Liver (tissue), 3 donors: ENCODE measurements around the gene CPA2.

Experiments used
- MAX ChIP-seq: IDR thresholded peaks from 2 replicates; pipeline ENCODE4 v1.6.1; 2016; ENCODE audit warnings: antibody characterized with exemption
- SP1 ChIP-seq: IDR thresholded peaks from 2 replicates; pipeline ENCODE4 v1.6.1; 2018; ENCODE audit warnings: antibody characterized with exemption, mild to moderate bottlenecking
- ZBTB33 ChIP-seq: IDR thresholded peaks from 2 replicates; pipeline ENCODE4 v1.6.1; 2016; ENCODE audit warnings: antibody characterized with exemption
- TF ChIP-seq, protein P1 (sequence below): fragments of 150-350 bp; IDR thresholded peaks from 2 replicates; pipeline ENCODE4 v1.5.1; 2017; ENCODE audit warnings: improper control_type of control experiment, low read depth, low read length; ENCODE audit not compliant: missing input control
- donor health status: healthy.
- donor health status: healthy.

DNA sequence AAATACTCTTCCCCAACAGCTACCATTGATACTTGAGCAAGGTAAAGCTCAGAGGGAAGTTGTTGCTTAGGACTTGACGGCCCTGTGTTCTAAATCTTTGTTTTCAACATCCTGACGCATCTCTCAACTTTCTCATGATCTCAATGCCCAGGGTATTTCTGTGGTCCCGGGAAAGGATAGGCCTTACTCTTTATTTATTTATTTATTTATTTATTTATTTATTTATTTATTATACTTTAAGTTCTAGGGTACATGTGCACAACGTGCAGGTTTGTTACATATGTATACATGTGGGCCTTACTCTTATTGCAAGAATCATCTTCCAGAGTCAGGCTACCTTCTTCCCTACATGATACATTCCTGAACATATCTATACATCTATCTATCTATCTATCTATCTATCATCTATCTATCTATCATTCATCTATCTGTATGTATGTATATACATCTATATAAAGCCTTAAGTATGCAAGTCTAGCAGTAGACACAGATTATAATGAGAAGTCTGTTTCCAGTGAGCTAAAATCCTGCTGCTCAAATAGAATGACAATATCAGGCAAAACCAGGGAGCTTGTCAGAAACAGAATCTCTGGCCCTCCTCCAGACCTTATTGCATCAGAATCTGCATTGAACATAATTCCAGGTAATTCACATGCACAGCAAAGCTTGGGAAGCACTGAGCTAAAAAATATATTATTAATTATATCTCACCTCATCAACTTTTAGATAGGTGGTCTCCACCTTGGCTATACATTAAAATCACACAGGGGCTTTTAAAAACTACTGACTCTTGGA, 65.8 kb downstream of the CPA2 start:
- TF ChIP-seq ZBTB33 (no peak), SP1 (no peak), MAX (no peak)
- TF ChIP-seq, protein P1, sequence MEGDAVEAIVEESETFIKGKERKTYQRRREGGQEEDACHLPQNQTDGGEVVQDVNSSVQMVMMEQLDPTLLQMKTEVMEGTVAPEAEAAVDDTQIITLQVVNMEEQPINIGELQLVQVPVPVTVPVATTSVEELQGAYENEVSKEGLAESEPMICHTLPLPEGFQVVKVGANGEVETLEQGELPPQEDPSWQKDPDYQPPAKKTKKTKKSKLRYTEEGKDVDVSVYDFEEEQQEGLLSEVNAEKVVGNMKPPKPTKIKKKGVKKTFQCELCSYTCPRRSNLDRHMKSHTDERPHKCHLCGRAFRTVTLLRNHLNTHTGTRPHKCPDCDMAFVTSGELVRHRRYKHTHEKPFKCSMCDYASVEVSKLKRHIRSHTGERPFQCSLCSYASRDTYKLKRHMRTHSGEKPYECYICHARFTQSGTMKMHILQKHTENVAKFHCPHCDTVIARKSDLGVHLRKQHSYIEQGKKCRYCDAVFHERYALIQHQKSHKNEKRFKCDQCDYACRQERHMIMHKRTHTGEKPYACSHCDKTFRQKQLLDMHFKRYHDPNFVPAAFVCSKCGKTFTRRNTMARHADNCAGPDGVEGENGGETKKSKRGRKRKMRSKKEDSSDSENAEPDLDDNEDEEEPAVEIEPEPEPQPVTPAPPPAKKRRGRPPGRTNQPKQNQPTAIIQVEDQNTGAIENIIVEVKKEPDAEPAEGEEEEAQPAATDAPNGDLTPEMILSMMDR, result no peak
